ENCODE measurements around the gene TP53INP2. TPM values are rescaled to one million over a fixed set of nuclear protein-coding genes. Genes with fewer than 3 reads are reported as not detected.

The TP53INP2 gene
- total RNA-seq, 1 donor from 2014 or later, result 22.7 TPM

DNA sequence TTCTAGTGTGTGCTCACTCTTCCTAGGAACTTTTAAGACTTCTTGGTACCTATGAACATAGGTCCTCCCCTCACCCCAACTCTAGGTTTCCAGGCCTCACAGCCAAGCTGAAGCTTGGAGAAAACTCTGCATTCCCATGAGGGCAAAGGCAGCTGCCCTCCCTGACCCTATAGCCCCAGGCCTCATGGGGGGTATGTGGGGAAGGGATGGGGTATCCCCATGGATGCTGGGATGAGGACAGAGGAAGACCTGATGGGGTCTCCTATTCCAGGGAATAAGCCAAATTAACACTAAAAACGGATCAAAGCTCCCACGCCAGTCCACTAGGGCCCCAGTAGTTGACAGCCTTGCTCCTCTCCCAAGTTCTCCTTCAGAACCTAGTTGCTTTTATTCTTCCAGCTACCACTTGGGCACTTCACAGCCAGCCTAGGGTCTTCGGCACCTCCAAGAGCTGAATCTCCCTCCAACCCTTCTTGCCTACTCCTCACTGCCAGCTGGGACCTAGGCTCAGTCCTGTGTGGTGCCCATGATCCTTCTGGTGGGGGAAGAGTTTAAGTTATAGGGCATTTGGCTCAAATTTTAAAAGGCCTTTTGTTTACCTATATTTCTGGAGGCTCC, 7.8 kb downstream of the TP53INP2 start:
- H3K4me1 ChIP-seq (ENCODE audit: insufficient read depth, low read length), result peaks cover 25% of the 10 kb centered on the region
- H3K27me3 ChIP-seq (ENCODE audit: insufficient read depth, low read length), result no peaks in the 10 kb centered on the region
- Mint-ChIP-seq H3K9me3 (ENCODE audit: unreplicated experiment) (no peaks in the 10 kb centered on the region), H3K4me3 (ENCODE audit: unreplicated experiment) (no peak overlapping the region), H3K27ac (ENCODE audit: unreplicated experiment) (no peak overlapping the region), H3K4me1 (ENCODE audit: low read depth, unreplicated experiment) (peaks cover 28% of the 10 kb centered on the region), H3K36me3 (ENCODE audit: low read depth, unreplicated experiment) (peaks cover 8% of the 10 kb centered on the region), H3K27me3 (ENCODE audit: low read depth, unreplicated experiment) (peaks cover 6% of the 10 kb centered on the region)
- H3K4me2 ChIP-seq (ENCODE audit: low read length), result no peak overlapping the region
- H3K9me3 ChIP-seq (ENCODE audit: insufficient read depth, low read depth, low read length), result no peaks in the 10 kb centered on the region
- H4K20me1 ChIP-seq (ENCODE audit: insufficient read depth, low read length), result peaks cover 45% of the 10 kb centered on the region
- H3K79me2 ChIP-seq (ENCODE audit: insufficient read depth, low read length), result no peaks in the 10 kb centered on the region
- no peak overlapping the region for H3K9ac ChIP-seq (ENCODE audit: low read length)
- DNase-seq (ENCODE audit: low read depth) (no peak), FAIRE-seq (no peak)
- H3K4me3 ChIP-seq (ENCODE audit: insufficient read depth, low read depth, low read length), result no peak overlapping the region
- peaks cover 2% of the 10 kb centered on the region for H3K36me3 ChIP-seq (ENCODE audit: insufficient read depth, low read length)
- no peak for TF ChIP-seq EZH2 (IDR thresholded peaks at IDR 0.05; ENCODE audit: insufficient read depth, low read length)
- no peak for TF ChIP-seq CTCF (IDR thresholded peaks at IDR 0.05; ENCODE audit: insufficient read depth, low read depth, low read length)
- no peak overlapping the region for H2AFZ ChIP-seq (ENCODE audit: low read depth, low read length)
- H3K27ac ChIP-seq (ENCODE audit: low read depth, low read length), result no peak overlapping the region

- Mint-ChIP-seq H3K9me3 (ENCODE audit: unreplicated experiment) (no peaks in the 10 kb centered on the region), H3K27me3 (ENCODE audit: low read depth, unreplicated experiment) (peaks cover 6% of the 10 kb centered on the region), H3K4me3 (ENCODE audit: unreplicated experiment) (no peak overlapping the region), H3K4me1 (ENCODE audit: low read depth, unreplicated experiment) (peaks cover 28% of the 10 kb centered on the region), H3K27ac (ENCODE audit: unreplicated experiment) (peak overlapping the region; percentile 73), H3K36me3 (ENCODE audit: low read depth, unreplicated experiment) (peaks cover 8% of the 10 kb centered on the region)
- peaks cover 41% of the 10 kb centered on the region for H4K20me1 ChIP-seq (ENCODE audit: insufficient read depth, low read length)
- no peaks in the 10 kb centered on the region for H3K9me3 ChIP-seq (ENCODE audit: insufficient read depth, low read depth, low read length)
- no peak overlapping the region for H3K4me3 ChIP-seq (ENCODE audit: insufficient read depth, low read depth, low read length)
- H3K27me3 ChIP-seq (ENCODE audit: insufficient read depth, low read length), result no peaks in the 10 kb centered on the region
- peaks cover 2% of the 10 kb centered on the region for H3K36me3 ChIP-seq (ENCODE audit: insufficient read depth, low read length)
- DNase-seq (ENCODE audit: low read depth) (no peak), FAIRE-seq (no peak)
- H3K79me2 ChIP-seq (ENCODE audit: insufficient read depth, low read length), result no peaks in the 10 kb centered on the region
- peak overlapping the region; percentile 74 for H3K27ac ChIP-seq (ENCODE audit: low read depth, low read length)
- TF ChIP-seq CTCF (IDR thresholded peaks at IDR 0.05; ENCODE audit: insufficient read depth, low read depth, low read length), result no peak
- no peak for TF ChIP-seq EZH2 (IDR thresholded peaks at IDR 0.05; ENCODE audit: insufficient read depth, low read length)
- H3K4me2 ChIP-seq (ENCODE audit: low read length), result peak overlapping the region; percentile 62
- H3K4me1 ChIP-seq (ENCODE audit: insufficient read depth, low read length), result peaks cover 25% of the 10 kb centered on the region
- no peak overlapping the region for H2AFZ ChIP-seq (ENCODE audit: low read depth, low read length)
- peak overlapping the region; percentile 42 for H3K9ac ChIP-seq (ENCODE audit: low read length)
These were observed 8.5 kb downstream of the TP53INP2 start for GRCh38 chr20:34712525-34713192.

Measured in astrocyte (in vitro differentiated cells and primary cell).